Smooth muscle cell (in vitro differentiated cells): ENCODE data around the gene TNNI2. TPM values are rescaled to one million over a fixed set of nuclear protein-coding genes. Genes with fewer than 3 reads are reported as not detected.
"Not testable (repeated sequence)": the region's sequence is repeated elsewhere in the genome, so short reads cannot be mapped to it uniquely, and the experiment has no call there.

Experiments
- DNase-seq: peaks from one replicate; lab custom pipeline; 2025; ENCODE audit not compliant: unreplicated experiment; lab: John Stamatoyannopoulos, UW
- H2AFZ ChIP-seq: fragments of 200-600 bp; sonication (generic); 2 replicates; pipeline ENCODE4 v1.6.0; 2016; ENCODE audit warnings: antibody characterized with exemption, low read depth, mild to moderate bottlenecking
- H3F3A ChIP-seq: fragments of 200-600 bp; sonication (generic); 2 replicates; pipeline ENCODE4 v1.6.0; 2017; ENCODE audit warnings: antibody characterized with exemption, low read depth
- H3K27ac ChIP-seq: fragments of 200-600 bp; sonication (generic); 2 replicates; pipeline ENCODE4 v1.5.1; 2016; ENCODE audit warnings: low read depth, mild to moderate bottlenecking
- H3K27me3 ChIP-seq: fragments of 200-600 bp; sonication (generic); 2 replicates; pipeline ENCODE4 v1.6.1; 2016; ENCODE audit warnings: low read depth, mild to moderate bottlenecking
- H3K36me3 ChIP-seq: fragments of 200-600 bp; sonication (generic); 2 replicates; pipeline ENCODE4 v1.5.1; 2016; ENCODE audit warnings: low read depth
- H3K4me1 ChIP-seq: fragments of 200-600 bp; sonication (generic); 2 replicates; pipeline ENCODE4 v1.5.1; 2016; ENCODE audit warnings: low read depth
- H3K4me2 ChIP-seq: fragments of 200-600 bp; sonication (generic); 2 replicates; pipeline ENCODE4 v1.6.0; 2016; ENCODE audit warnings: mild to moderate bottlenecking
- H3K4me3 ChIP-seq: fragments of 200-600 bp; sonication (generic); 2 replicates; pipeline ENCODE4 v1.5.1; 2016; ENCODE audit warnings: mild to moderate bottlenecking
- H3K79me2 ChIP-seq: fragments of 200-600 bp; sonication (generic); 2 replicates; pipeline ENCODE4 v1.6.0; 2016; ENCODE audit warnings: low read depth, mild to moderate bottlenecking
- H3K9ac ChIP-seq: fragments of 200-600 bp; sonication (generic); 2 replicates; pipeline ENCODE4 v1.6.0; 2016; ENCODE audit warnings: low read depth
- H3K9me3 ChIP-seq: fragments of 200-600 bp; sonication (generic); replicated peaks from 2 replicates; pipeline ENCODE4 v1.5.1; 2016; ENCODE audit warnings: low read depth
- H4K20me1 ChIP-seq: fragments of 200-600 bp; sonication (generic); 2 replicates; pipeline ENCODE4 v1.6.0; 2016; ENCODE audit warnings: low read depth
- CTCF ChIP-seq: fragments of 200-600 bp; sonication (generic); IDR thresholded peaks from 2 replicates; pipeline ENCODE4 v1.5.1; 2017; ENCODE audit warnings: borderline replicate concordance, mild to moderate bottlenecking, antibody characterized with exemption; ENCODE audit not compliant: insufficient read depth, poor library complexity, severe bottlenecking
- WGBS: methylation state at CpG from one replicate; pipeline ENCODE4 v1.1.7; 2016; ENCODE audit warnings: low lambda C conversion rate; 5-methylcytosine and 5-hydroxymethylcytosine counted together
- polyA plus RNA-seq: library from polyadenylated mRNA; unstranded; fragments of >200 nt; fragmentation: Nextera tagmentation; extraction: Ambion mirVana; gene quantifications from 2 replicates; pipeline ENCODE4 v1.2.1, GENCODE V29; 2016
- total RNA-seq: library from RNA; depleted of rRNA; stranded (reverse); fragments of >200 nt; gene quantifications from 2 replicates; pipeline ENCODE4 v1.2.3, GENCODE V29; 2014

TNNI2 gene
- total and polyA plus RNA-seq, 2 experiments from 2014 or later = 0.94 to 1.2 TPM

GRCh38 chr11:1875093-1875850 lies 36.5 kb downstream of the TNNI2 start:
- Histone ChIP-seq H3K4me2 (no peak overlapping the region), H3K27me3 (no peaks in the 10 kb centered on the region), H3K9me3 (no peaks in the 10 kb centered on the region), H3K9ac (no peak overlapping the region), H4K20me1 (no peaks in the 10 kb centered on the region), H3K36me3 (no peaks in the 10 kb centered on the region), H3K79me2 (no peaks in the 10 kb centered on the region), H3K27ac (no peak overlapping the region), H3K4me1 (peaks cover 6% of the 10 kb centered on the region), H3F3A (no peaks in the 10 kb centered on the region), H3K4me3 (no peak overlapping the region), H2AFZ (no peak overlapping the region)
- no peak for DNase-seq
- TF ChIP-seq CTCF = no peak
- 80% methylated on average over 19 of the region's 28 CpGs for WGBS

GRCh38 chr11:1875851-1876301 lies 37.1 kb downstream of the TNNI2 start:
- H3K4me1 ChIP-seq, H2AFZ ChIP-seq, H3K36me3 ChIP-seq, H4K20me1 ChIP-seq, H3K9me3 ChIP-seq, H3F3A ChIP-seq, DNase-seq, H3K4me2 ChIP-seq, H3K4me3 ChIP-seq, H3K27ac ChIP-seq, H3K27me3 ChIP-seq, H3K9ac ChIP-seq, H3K79me2 ChIP-seq: not testable (repeated sequence)
- WGBS = 89% methylated on average over 12 of the region's 13 CpGs

GRCh38 chr11:1876361-1877063 lies 37.7 kb downstream of the TNNI2 start:
- H3K4me1 ChIP-seq = peaks cover 6% of the 10 kb centered on the region
- H3K36me3 ChIP-seq = no peaks in the 10 kb centered on the region
- peak overlapping the region; percentile 36 for H3K27ac ChIP-seq
- no peak for DNase-seq
- H2AFZ ChIP-seq = no peak overlapping the region
- TF ChIP-seq CTCF = peak; percentile 57
- H4K20me1 ChIP-seq = no peaks in the 10 kb centered on the region
- H3F3A ChIP-seq = no peaks in the 10 kb centered on the region
- no peaks in the 10 kb centered on the region for H3K27me3 ChIP-seq
- WGBS = 38% methylated on average over 26 of the region's 26 CpGs
- H3K4me2 ChIP-seq = peak overlapping the region; percentile 63
- no peak overlapping the region for H3K4me3 ChIP-seq
- H3K79me2 ChIP-seq = no peaks in the 10 kb centered on the region
- H3K9me3 ChIP-seq = no peaks in the 10 kb centered on the region
- no peak overlapping the region for H3K9ac ChIP-seq

- H3K9ac ChIP-seq = peak overlapping the region; percentile 17
These were observed 38.7 kb downstream of the TNNI2 start for GRCh38 chr11:1877211-1878136.

More at GRCh38 chr11:1877211-1878136, 38.7 kb downstream of the TNNI2 start:
- Histone ChIP-seq H4K20me1 (no peaks in the 10 kb centered on the region), H3K27ac (peak overlapping the region; percentile 36), H3K36me3 (no peaks in the 10 kb centered on the region), H3K9me3 (no peaks in the 10 kb centered on the region), H3K4me1 (peaks cover 6% of the 10 kb centered on the region), H2AFZ (no peak overlapping the region), H3K4me3 (no peak overlapping the region), H3K27me3 (no peaks in the 10 kb centered on the region), H3F3A (no peaks in the 10 kb centered on the region), H3K79me2 (no peaks in the 10 kb centered on the region), H3K4me2 (peak overlapping the region; percentile 63)
- TF ChIP-seq CTCF = no peak
- no peak for DNase-seq
- WGBS = 75% methylated on average over 32 of the region's 33 CpGs
